HG02938 (cell line): Measurements from ENCODE around the gene DMGDH.

ENCODE experiments used
- ATAC-seq: cut with Tn5 transposase; IDR thresholded peaks from one replicate; pipeline ENCODE4 v1.9.1; 2021; ENCODE audit warnings: mild to moderate bottlenecking, moderate library complexity; ENCODE audit not compliant: unreplicated experiment

The DMGDH gene

DNA sequence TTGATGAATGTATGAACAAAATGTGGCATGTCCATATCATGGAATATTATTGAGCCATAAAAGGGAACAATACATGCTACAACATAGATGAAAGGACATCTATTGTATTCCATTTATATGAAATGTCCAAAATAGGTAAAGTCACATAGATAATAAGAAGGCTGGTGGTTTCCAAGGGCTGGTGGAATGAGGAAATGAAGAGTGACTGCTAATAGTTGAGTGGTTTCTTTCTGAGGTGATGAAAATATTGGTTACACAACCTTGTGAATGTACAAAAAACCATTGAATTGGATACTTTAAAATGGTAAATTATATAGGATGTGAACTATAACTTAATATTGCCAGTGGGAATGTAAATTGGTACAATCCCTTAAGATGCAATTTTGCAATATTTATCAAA is 89.6 kb downstream of the DMGDH start:
- ATAC-seq, result no peak

DNA sequence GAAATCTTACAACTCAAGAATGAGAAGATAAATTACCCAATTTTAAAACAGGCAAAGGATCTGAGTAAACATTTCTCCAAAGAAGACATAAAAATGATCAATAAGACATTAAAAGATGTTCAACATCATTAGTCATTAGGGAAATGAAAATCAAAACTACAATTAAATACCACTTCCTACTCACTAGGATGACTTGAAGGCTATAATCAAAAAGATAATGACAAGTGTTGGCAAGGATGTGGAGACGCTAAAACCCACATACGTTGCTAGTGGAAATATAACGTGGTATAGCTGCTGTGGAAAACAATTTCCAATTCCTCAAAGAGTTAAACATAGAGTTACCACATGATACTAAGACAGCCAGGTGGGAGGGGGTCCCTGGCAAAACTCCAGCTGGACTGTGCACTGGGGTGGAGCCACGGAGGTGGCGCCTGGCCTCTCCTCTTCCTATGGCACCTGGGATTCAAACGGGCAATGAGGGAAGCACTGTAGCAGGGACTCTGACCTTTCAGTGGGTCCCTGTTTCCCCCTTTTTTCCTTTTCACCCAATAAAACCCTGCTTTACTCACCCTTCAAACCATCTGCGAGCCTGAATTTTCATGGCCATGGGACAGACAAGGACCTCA is 90.2 kb downstream of the DMGDH start:
- no peak for ATAC-seq

DNA sequence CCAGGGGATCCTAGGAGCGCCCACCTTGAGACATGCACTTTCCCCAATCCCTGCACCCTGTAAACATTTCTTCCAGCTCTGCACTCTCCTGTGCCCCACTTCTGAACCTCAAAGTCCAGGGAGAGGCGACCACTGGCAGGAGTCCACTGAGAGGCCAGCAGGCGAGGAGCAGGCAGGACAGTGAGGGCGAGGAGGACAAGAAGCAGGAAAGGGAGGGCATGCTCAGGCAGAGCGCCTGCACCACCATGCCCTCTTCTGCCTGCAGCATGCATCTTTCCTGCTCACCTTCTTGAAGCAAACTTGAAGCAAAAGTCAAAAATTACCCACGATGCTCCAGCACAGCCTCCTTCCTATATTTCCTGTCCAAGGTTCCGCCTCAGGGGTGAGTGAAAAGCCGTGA is 94.4 kb downstream of the DMGDH start:
- ATAC-seq, result no peak

DNA sequence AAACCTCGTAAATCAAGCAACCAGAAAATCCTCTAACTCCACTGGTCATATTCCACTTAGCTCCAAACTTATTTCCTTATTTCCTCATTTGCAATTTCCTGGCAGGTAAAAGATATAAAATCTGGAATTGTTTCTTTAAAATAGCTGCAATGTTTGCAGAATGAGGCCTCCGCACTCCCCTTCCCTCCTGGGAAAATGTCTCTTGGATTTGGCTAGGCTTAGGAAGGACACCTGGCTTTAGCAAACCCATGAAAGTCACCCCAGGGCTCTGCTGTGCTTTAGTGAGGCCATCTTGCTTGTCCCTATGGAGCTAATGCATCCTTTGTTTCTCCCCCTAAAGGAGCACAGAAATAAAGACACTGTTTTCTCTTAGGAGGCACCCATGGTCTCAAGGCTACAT is 94.9 kb downstream of the DMGDH start:
- ATAC-seq, result no peak

DNA sequence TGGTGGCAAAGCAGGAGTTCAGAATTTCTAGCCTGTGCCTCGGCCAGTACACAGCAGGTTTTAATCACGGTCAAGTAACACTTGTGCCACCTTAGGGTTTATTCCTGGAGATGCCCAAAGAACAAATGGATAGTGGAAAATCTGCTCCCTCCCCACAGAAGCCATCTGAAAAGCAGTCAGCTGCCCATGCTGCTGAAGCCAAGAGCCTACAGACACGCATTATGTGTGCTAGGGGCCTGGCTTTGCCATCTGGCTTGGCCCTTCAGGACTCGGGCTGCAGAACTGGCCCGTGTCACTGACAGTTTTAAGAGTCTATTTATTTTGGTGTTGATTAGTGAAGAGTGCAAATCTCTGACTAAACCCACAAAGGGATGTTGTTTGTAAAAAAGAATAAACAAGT is 95.5 kb downstream of the DMGDH start:
- no peak for ATAC-seq

DNA sequence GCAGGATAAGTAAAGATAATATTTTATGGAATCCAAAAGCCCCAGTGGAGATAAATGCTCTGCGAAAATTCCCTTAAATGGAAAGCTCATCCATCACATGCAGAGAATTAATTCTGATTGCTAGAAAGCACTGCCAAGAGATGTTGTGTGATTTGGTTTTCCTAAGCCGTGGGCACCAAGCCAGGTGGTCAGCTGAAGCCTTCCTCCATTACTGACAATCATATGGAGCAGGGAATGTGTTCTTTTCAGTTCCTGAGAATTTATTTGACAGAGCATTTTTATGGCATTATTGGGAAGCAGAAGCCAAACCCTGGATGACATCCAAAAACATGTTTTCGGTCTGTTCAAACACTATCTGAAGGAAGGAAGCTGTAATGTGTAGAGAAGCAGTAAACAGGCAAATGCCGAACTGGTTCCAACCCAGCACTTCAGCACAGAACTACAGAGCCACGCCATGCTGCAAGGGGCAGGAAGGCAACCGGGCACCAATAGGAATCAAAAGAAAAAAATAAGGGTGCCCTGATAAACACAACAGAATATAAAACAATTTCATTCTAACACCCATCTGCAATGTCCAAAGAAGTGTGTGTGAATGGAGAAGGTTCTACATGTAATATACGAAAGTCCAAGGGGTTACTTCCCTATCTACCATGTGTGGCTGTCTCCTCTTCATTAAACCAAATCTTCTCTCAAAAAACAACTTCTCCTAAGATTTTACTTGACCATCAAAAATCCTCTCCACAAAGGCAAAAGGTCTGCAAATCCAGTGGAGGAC is 96.6 kb downstream of the DMGDH start:
- no peak for ATAC-seq

DNA sequence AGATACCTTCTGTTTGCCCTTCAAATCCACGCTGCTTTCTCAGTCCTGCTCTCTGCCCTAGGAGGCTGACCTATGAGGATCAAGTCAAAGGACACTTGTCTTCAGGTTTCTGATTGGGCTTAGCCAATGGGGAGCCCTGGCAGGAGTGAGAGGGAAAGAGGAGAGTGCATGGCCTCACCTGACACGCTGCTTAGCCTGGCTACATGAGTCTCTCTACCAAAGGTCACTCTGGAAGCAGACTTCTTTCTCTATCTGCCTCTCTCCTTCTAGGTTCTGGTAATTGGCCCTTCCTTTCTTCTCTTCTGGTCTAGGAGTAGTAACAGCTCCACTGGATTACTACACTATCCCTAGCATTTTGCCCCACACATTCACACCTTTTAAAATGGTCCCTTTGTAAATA is 97.5 kb downstream of the DMGDH start:
- no peak for ATAC-seq

DNA sequence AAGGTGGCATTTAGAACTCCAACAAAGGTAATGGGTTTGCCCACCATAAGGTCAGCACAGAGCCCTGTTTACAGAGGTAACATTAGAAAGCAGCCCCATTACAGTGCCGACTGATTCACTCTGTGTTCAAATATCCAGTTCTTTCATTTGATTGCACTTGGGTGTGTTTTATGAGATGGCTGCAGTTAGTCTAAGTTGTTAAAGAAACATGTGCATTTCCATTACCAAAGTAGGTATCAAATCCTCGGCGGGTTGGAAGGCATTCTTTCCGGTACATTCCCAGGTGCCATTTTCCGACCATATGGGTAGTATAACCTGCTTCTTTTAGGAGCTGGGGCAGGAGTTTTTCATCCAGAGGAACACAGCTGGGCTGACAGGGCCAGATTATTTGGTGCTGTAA is 100.7 kb downstream of the DMGDH start:
- ATAC-seq, result no peak

DNA sequence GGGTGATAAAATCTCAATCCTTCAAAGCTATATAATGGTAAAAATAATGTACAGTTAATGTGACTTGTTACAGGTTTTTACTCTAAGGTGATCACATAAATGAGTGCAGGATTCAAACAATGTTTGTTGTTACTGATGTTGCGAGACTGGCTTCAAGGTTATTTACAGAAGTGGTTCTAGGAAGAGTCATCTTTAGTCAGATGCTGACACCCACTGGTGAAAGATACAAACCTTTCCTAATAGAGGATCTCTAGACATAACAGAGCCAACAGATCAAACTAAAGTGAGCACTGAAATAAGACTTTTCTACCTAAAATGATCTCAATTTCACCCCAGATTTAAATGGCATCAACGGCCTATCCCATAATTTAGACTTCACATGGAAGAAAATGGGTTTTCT is 104.6 kb downstream of the DMGDH start:
- ATAC-seq, result no peak

DNA sequence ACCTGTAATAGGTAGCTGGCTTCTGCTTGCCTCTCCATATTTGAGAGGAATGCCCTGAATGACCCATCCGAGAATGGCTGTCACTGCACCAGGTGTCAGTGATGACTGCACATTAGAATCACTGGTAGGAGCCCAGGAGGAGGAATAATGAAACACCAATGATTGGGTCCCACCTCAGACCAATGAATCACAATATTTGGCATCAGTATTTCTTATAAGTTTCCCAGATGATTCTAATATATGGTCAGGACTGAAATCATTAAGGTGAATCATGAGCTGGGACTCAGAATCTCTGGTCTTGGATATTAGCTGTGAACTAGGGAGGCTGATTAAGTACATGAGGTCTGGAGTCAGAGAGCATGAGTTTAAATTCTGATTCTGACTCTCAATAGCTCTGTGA is 107.7 kb downstream of the DMGDH start:
- no peak for ATAC-seq

DNA sequence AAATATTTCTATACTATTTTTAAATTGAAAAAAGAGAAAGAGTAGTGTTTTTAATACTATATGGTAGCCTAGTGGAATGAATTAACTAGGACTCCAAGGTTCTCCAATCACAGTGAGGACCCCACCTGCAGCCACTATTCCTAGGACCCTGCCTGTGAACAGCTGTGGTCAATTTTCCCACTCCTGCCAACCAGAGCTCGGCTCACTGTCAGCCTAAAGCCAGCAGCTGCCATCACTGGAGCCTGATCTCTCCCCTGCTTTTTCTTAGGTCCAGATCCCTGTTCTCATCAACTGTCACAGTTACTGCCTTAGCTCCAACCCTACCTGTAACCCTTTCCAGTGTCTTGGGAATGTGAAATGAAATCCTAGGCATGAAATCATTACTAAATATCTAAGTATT is 109.7 kb downstream of the DMGDH start:
- ATAC-seq, result no peak

DNA sequence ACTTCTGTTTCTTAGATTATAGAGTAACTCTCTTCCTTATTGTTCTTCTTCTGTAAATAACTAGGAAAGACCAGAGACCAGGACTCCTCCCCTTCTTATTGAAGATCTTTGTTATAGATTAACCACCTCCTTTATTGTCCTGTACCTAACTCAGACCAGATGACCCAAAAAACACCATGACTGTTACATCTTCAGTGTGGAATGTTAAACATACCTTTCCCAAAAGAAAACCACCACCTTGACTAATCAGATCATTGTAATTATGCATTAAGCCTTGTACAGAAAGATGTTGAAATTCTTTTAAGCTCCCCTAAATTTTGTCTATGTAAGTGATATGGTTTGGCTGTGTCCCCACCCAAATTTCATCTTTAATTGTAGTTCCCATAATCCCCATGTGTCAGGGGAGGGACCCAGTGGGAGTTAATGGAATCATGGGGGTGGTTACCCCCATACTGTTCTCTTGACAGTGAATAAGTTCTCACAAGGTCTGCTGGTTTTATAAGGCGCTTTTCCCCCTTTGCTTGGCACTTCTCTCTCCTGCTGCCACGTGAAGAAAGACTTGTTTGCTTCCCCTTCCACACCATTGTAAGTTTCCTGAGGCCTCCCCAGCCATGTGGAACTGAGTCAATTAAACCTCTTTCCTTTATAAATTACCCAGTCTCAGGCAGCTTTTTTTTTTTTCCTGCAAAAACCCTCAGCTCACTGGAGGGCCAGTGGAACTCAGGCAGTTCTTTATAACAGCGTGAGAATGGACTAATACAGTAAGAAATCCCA is 110.6 kb downstream of the DMGDH start:
- no peak for ATAC-seq

DNA sequence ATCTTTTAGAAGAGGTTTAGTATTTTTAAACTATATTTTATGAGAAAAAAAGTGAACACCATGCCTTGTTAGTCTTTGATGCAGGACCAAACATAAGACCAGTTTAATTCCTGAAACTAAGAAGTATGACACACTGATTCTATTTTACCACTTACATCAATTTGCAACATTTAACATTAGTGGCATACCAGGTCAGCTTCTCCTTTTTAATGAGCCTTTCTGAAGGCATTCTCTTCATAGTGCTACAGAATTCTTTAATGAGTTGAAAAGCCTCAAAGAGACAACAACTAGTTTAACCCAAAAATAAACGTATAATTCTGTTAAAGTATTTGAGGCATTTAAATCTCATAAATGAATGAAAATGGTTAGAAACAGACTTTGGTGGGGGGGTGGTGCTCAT is 112.6 kb downstream of the DMGDH start:
- ATAC-seq, result no peak

DNA sequence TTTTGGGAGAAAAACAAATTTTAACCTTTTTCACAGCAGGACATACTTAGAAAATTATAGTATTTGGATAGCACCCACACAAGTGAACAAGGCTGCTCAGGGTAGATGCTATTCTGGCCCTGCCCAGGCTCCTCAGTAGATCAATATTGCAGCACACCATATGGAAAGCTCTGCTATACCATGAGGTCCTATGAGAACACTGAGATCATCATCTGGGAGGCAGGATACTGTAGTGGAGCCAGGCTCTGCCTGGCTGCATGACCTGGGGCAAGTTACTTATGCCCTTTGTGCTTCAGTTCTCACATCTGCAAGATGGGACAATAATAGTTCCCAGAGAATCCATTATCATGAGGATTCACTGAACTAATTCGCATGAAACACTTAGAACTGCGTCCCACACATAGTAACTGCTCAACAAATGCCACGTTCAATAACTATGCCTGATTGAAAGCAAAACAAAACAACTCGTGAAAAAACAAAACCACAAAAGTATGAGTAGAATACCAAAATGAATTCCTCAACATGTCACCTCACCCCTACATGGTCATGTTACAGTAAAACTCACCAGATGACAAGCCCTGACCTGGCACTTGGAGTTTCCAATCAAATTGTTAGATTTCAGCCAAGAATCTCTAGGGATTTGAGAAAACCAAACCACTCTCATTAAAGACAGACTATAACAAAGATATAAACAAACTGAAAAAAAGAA is 116.2 kb downstream of the DMGDH start:
- no peak for ATAC-seq
